SU-DHL-6 (cell line): ENCODE results near the gene PTBP3.

Source experiments
- H2AFZ ChIP-seq: fragments of 200-600 bp; sonication (generic); 2 replicates; pipeline ENCODE4 v1.6.1; 2014; ENCODE audit warnings: low read depth, mild to moderate bottlenecking, moderate library complexity, mixed read lengths, antibody characterized with exemption, low read length; ENCODE audit not compliant: severe bottlenecking
- H3F3A ChIP-seq: fragments of 200-600 bp; shearing (Covaris generic); 2 replicates; pipeline ENCODE4 v1.6.0; 2016; ENCODE audit warnings: antibody characterized with exemption, mild to moderate bottlenecking; ENCODE audit not compliant: insufficient read depth
- H3K27ac ChIP-seq: fragments of 200-600 bp; sonication (generic); 2 replicates; pipeline ENCODE4 v1.5.1; 2016; ENCODE audit warnings: low read depth, mild to moderate bottlenecking, low read length, moderate library complexity, mixed read lengths
- H3K27me3 ChIP-seq: fragments of 200-600 bp; sonication (generic), shearing (Covaris generic); 2 replicates; pipeline ENCODE4 v1.6.0; 2014; ENCODE audit warnings: mild to moderate bottlenecking, low read length
- H3K36me3 ChIP-seq: fragments of 200-600 bp; sonication (generic); 2 replicates; pipeline ENCODE4 v1.6.1; 2014; ENCODE audit warnings: mild to moderate bottlenecking, low read length, mixed read lengths
- H3K4me2 ChIP-seq: fragments of 300-600, 200-600 bp; shearing (Covaris generic), sonication (generic); 2 replicates; pipeline ENCODE4 v1.6.0; 2014; ENCODE audit warnings: low read length, low read depth, mild to moderate bottlenecking; ENCODE audit not compliant: poor library complexity, severe bottlenecking
- H3K4me3 ChIP-seq: fragments of 200-600 bp; sonication (generic); 2 replicates; pipeline ENCODE4 v1.5.1; 2014; ENCODE audit warnings: antibody characterized with exemption, low read length, mild to moderate bottlenecking, mixed read lengths; ENCODE audit not compliant: insufficient read depth, poor library complexity, severe bottlenecking
- H3K79me2 ChIP-seq: fragments of 200-600 bp; sonication (generic); 2 replicates; pipeline ENCODE4 v1.6.1; 2014; ENCODE audit warnings: mild to moderate bottlenecking, low read length, moderate library complexity; ENCODE audit not compliant: insufficient read depth
- H3K9ac ChIP-seq: fragments of 200-600 bp; sonication (generic); 2 replicates; pipeline ENCODE4 v1.7.0; 2014; ENCODE audit warnings: mild to moderate bottlenecking, low read length
- H3K9me2 ChIP-seq: fragments of 200-600 bp; sonication (generic); replicated peaks from 2 replicates; pipeline ENCODE4 v1.6.1; 2014; ENCODE audit warnings: low read length; ENCODE audit not compliant: insufficient read depth
- H3K9me3 ChIP-seq: fragments of 200-600 bp; sonication (generic); 2 replicates; pipeline ENCODE4 v1.6.1; 2014; ENCODE audit warnings: low read length, mixed read lengths; ENCODE audit not compliant: insufficient read depth
- H4K20me1 ChIP-seq: fragments of 200-600 bp; sonication (generic); 2 replicates; pipeline ENCODE4 v1.6.1; 2014; ENCODE audit warnings: low read depth, mild to moderate bottlenecking, antibody characterized with exemption, low read length, moderate library complexity, mixed read lengths
- EZH2phosphoT487 ChIP-seq: fragments of 200-600 bp; sonication (generic), shearing (Covaris generic); conservative IDR thresholded peaks from 2 replicates; pipeline ENCODE4 v1.6.1; 2018; ENCODE audit warnings: mild to moderate bottlenecking, antibody characterized with exemption, low read length, moderate library complexity, mixed read lengths
- TF ChIP-seq, protein P1 (sequence below): fragments of 200-600 bp; sonication (generic); IDR thresholded peaks from one replicate; pipeline ENCODE4 v1.5.1; 2017; ENCODE audit warnings: antibody characterized with exemption, mild to moderate bottlenecking, low read length, moderate library complexity; ENCODE audit not compliant: insufficient read depth, poor library complexity, severe bottlenecking

PTBP3 gene

DNA sequence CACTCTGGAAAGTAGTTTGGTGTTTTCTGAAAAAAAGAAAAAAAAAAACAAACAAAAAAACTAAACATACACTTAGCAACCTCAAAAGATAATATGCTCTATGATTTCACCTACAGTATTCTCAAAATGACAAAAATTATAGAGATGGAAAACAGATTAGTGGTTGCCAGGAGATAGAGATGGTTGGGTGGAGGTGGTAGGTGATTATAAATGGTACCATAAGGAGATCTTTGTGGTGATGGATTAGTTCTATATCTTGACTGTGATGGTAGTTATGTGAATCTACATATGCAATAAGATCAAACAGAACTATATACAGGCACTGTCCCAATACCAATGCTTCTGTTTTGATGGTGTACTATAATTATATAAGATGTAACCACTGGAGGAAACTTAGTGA lies 32.0 kb downstream of the PTBP3 start:
- H3K4me3 ChIP-seq = no peak overlapping the region
- H3K9me2 ChIP-seq = no peaks in the 10 kb centered on the region
- H3K27ac ChIP-seq = no peak overlapping the region
- TF ChIP-seq EZH2phosphoT487 = no peak
- TF ChIP-seq, protein P1, sequence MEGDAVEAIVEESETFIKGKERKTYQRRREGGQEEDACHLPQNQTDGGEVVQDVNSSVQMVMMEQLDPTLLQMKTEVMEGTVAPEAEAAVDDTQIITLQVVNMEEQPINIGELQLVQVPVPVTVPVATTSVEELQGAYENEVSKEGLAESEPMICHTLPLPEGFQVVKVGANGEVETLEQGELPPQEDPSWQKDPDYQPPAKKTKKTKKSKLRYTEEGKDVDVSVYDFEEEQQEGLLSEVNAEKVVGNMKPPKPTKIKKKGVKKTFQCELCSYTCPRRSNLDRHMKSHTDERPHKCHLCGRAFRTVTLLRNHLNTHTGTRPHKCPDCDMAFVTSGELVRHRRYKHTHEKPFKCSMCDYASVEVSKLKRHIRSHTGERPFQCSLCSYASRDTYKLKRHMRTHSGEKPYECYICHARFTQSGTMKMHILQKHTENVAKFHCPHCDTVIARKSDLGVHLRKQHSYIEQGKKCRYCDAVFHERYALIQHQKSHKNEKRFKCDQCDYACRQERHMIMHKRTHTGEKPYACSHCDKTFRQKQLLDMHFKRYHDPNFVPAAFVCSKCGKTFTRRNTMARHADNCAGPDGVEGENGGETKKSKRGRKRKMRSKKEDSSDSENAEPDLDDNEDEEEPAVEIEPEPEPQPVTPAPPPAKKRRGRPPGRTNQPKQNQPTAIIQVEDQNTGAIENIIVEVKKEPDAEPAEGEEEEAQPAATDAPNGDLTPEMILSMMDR = no peak
- no peaks in the 10 kb centered on the region for H3K9me3 ChIP-seq
- H3K36me3 ChIP-seq = no peaks in the 10 kb centered on the region
- H2AFZ ChIP-seq = no peak overlapping the region
- H4K20me1 ChIP-seq = peaks cover 33% of the 10 kb centered on the region; the same call in 1 of the 2 replicates
- H3K27me3 ChIP-seq = no peaks in the 10 kb centered on the region
- peaks cover 97% of the 10 kb centered on the region for H3K79me2 ChIP-seq
- H3F3A ChIP-seq = peaks cover 8% of the 10 kb centered on the region; the same call in 1 of the 2 replicates
- H3K9ac ChIP-seq = no peak overlapping the region
- no peak overlapping the region for H3K4me2 ChIP-seq

DNA sequence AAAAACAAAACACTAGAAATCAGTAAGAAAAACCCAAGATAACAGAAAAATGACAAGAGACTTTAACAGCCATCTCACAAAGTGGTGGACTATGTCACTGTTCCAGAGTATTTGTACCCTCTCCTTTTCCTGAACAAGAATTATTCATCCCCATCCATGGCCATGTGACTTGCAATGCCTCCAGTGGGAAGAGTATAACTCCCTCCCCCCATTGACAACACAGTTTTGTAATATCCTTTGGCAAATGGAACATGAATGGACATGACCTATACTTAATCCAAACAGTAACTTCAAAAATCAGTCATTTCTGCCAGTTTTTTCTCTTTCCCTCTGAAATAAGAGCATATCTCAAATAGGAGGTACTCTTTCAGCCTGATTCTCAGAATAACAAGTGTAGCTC lies 33.9 kb downstream of the PTBP3 start:
- peaks cover 85% of the 10 kb centered on the region for H3K79me2 ChIP-seq
- TF ChIP-seq EZH2phosphoT487 = no peak
- TF ChIP-seq, protein P1 = no peak
- peaks cover 32% of the 10 kb centered on the region; the same call in 1 of the 2 replicates for H4K20me1 ChIP-seq
- no peak overlapping the region for H3K4me2 ChIP-seq
- H3K27me3 ChIP-seq = no peaks in the 10 kb centered on the region
- no peaks in the 10 kb centered on the region for H3K9me2 ChIP-seq
- no peak overlapping the region for H3K9ac ChIP-seq
- H3K9me3 ChIP-seq = no peaks in the 10 kb centered on the region
- H3K36me3 ChIP-seq = no peaks in the 10 kb centered on the region
- H2AFZ ChIP-seq = no peak overlapping the region
- H3K4me3 ChIP-seq = no peak overlapping the region
- peaks cover 8% of the 10 kb centered on the region; the same call in 1 of the 2 replicates for H3F3A ChIP-seq
- no peak overlapping the region for H3K27ac ChIP-seq

DNA sequence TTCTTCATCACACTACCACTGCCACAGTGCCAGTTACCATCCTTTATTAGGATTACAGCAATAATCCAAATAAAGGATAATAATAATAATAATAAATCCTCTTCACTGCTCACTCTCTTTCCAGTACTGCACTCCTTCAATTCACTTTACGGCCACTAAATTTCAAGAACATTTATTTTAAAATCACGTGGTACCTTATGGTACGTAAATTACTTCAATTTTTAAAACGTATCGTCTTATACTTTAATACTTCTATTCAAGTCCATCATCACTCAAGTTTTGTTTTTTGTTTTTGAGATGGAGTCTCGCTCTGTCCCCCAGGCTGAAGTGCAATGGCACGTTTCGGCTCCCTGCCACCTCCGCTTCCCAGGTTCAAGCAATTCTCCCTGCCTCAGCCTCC lies 36.5 kb downstream of the PTBP3 start:
- H2AFZ ChIP-seq = no peak overlapping the region
- peaks cover 24% of the 10 kb centered on the region; the same call in 1 of the 2 replicates for H4K20me1 ChIP-seq
- H3F3A ChIP-seq = peaks cover 6% of the 10 kb centered on the region; the same call in 1 of the 2 replicates
- H3K4me3 ChIP-seq = no peak overlapping the region
- no peaks in the 10 kb centered on the region for H3K9me3 ChIP-seq
- H3K27ac ChIP-seq = no peak overlapping the region
- H3K4me2 ChIP-seq = no peak overlapping the region
- no peaks in the 10 kb centered on the region for H3K9me2 ChIP-seq
- no peaks in the 10 kb centered on the region for H3K27me3 ChIP-seq
- H3K9ac ChIP-seq = no peak overlapping the region
- no peak for TF ChIP-seq EZH2phosphoT487
- TF ChIP-seq, protein P1 = no peak
- H3K36me3 ChIP-seq = peaks cover 11% of the 10 kb centered on the region; the same call in 1 of the 2 replicates
- H3K79me2 ChIP-seq = peaks cover 80% of the 10 kb centered on the region
